Activated CD4-positive, alpha-beta T cell treated with anti-CD3 and anti-CD28 coated beads, Interleukin-2, amount 10 ng/mL, durations not matched to agents 7 days and 5 days (primary cell): ENCODE results near the gene ZNF579. TPM values are rescaled to one million over a fixed set of nuclear protein-coding genes. Genes with fewer than 3 reads are reported as not detected.

Experiments
- CTCF ChIA-PET: fragments of 350-600 bp; sonication (Branson Sonifier 250); formaldehyde crosslinking; loops from one replicate; lab custom pipeline; 2021; ENCODE audit warnings: antibody characterized with exemption; lab: Charles Lee
- POLR2A ChIA-PET: fragments of 350-600 bp; sonication (Branson Sonifier 250); formaldehyde crosslinking; loops from one replicate; lab custom pipeline; 2021; ENCODE audit warnings: antibody characterized with exemption; lab: Charles Lee
- DNase-seq: peaks from one replicate; pipeline ENCODE4 v3.0.0-alpha.2; 2020
- H3K27ac Mint-ChIP-seq: one replicate; pipeline ENCODE4 v1.8.0; 2021; ENCODE audit warnings: mild to moderate bottlenecking, moderate library complexity, mixed read lengths
- H3K27me3 Mint-ChIP-seq: one replicate; pipeline ENCODE4 v1.8.0; 2021; ENCODE audit warnings: mixed read lengths
- H3K36me3 Mint-ChIP-seq: one replicate; pipeline ENCODE4 v1.8.0; 2021; ENCODE audit warnings: low read depth, mixed read lengths
- H3K4me1 Mint-ChIP-seq: one replicate; pipeline ENCODE4 v1.8.0; 2021; ENCODE audit warnings: mixed read lengths
- H3K4me3 Mint-ChIP-seq: one replicate; pipeline ENCODE4 v1.8.0; 2021; ENCODE audit warnings: mild to moderate bottlenecking, moderate library complexity, mixed read lengths
- H3K9me3 Mint-ChIP-seq: one replicate; pipeline ENCODE4 v1.8.0; 2021; ENCODE audit warnings: mixed read lengths
- total RNA-seq, 2 experiments: library from RNA; stranded (reverse); gene quantifications; one replicate each; pipeline ENCODE4 v1.2.3, GENCODE V29; 2021

Gene ZNF579
- 1 to 10 TPM; 7.0 to 8.0 TPM for total RNA-seq

- peak within 1 kb of the TSS; percentile 78 for H3K4me3 Mint-ChIP-seq
- CTCF ChIA-PET = interaction anchor here (1.0 kb wide), 2 partner anchors 15 to 47 kb away, joined by 3 read pairs; no protein-coding TSS in a partner anchor
- peaks cover 12% of the 10 kb centered on the region for H3K36me3 Mint-ChIP-seq
- H3K27ac Mint-ChIP-seq = peak within 1 kb of the TSS; percentile 84
- H3K4me1 Mint-ChIP-seq = peaks cover 26% of the 10 kb centered on the region
- H3K9me3 Mint-ChIP-seq = no peaks in the 10 kb centered on the region
- POLR2A ChIA-PET = interaction anchor here (1.5 kb wide), 1 partner anchor 19 kb away, joined by 6 read pairs; the partner anchor contains the start of genes FIZ1 and ZNF524
- DNase-seq = peak; percentile 77
- peaks cover 9% of the 10 kb centered on the region for H3K27me3 Mint-ChIP-seq
Measured at GRCh38 chr19:55580628-55581144, at the start of gene ZNF579. ZNF579 (minus strand) TSS chr19:55580848; CDS start chr19:55579639, 1,209 bp downstream.

GRCh38 chr19:55626350-55626749, 45.7 kb upstream of the ZNF579 start:
- peak overlapping the region; percentile 68 for H3K4me3 Mint-ChIP-seq
- H3K27me3 Mint-ChIP-seq = peaks cover 12% of the 10 kb centered on the region
- CTCF ChIA-PET = interaction anchor here (1.1 to 4.7 kb wide), 8 partner anchors 14 to 122 kb away, joined by 3 to 19 read pairs (median 6); partner anchors contain the start of genes ZNF580 and ZNF581
- peak overlapping the region; percentile 91 for H3K27ac Mint-ChIP-seq
- DNase-seq = peak; percentile 84
- peaks cover 1% of the 10 kb centered on the region for H3K36me3 Mint-ChIP-seq
- H3K4me1 Mint-ChIP-seq = peaks cover 41% of the 10 kb centered on the region
- POLR2A ChIA-PET = no interaction called here
- peaks cover 3% of the 10 kb centered on the region for H3K9me3 Mint-ChIP-seq

- Mint-ChIP-seq H3K36me3 (peaks cover 8% of the 10 kb centered on the region), H3K27ac (peak overlapping the region; percentile 99), H3K9me3 (peaks cover 3% of the 10 kb centered on the region), H3K4me1 (peaks cover 51% of the 10 kb centered on the region), H3K4me3 (peak overlapping the region; percentile 91), H3K27me3 (peaks cover 12% of the 10 kb centered on the region)
- ChIA-PET POLR2A (interaction anchor here (0.5 kb wide), 1 partner anchor 17 kb away, joined by 3 read pairs; no protein-coding TSS in a partner anchor), CTCF (interaction anchor here (0.6 to 4.7 kb wide), 11 partner anchors 9 to 121 kb away, joined by 4 to 19 read pairs (median 6); partner anchors contain the start of genes ZNF580 and ZNF581)
- DNase-seq = no peak
Measured at GRCh38 chr19:55625004-55625326, 44.3 kb upstream of the ZNF579 start.

GRCh38 chr19:55624109-55625003, 43.7 kb upstream of the ZNF579 start, which contains the start of gene ZNF784:
ZNF784 (minus strand) TSS chr19:55624566; CDS start chr19:55624561, 5 bp downstream.
- H3K9me3 Mint-ChIP-seq = peaks cover 3% of the 10 kb centered on the region
- DNase-seq = peak; percentile 92

GRCh38 chr19:55623561-55623960, 42.9 kb upstream of the ZNF579 start:
- H3K27me3 Mint-ChIP-seq = peaks cover 8% of the 10 kb centered on the region
- CTCF ChIA-PET = interaction anchor here (0.9 to 4.7 kb wide), 6 partner anchors 10 to 322 kb away, joined by 3 to 19 read pairs (median 5); partner anchors contain the start of genes FIZ1 and ZNF865
- H3K4me1 Mint-ChIP-seq = peaks cover 57% of the 10 kb centered on the region
- H3K27ac Mint-ChIP-seq = no peak overlapping the region
- no peak for DNase-seq
- H3K4me3 Mint-ChIP-seq = peak overlapping the region; percentile 91
- POLR2A ChIA-PET = no interaction called here
- H3K36me3 Mint-ChIP-seq = peaks cover 8% of the 10 kb centered on the region
- peaks cover 3% of the 10 kb centered on the region for H3K9me3 Mint-ChIP-seq

More at GRCh38 chr19:55624109-55625003, 43.7 kb upstream of the ZNF579 start, which contains the start of gene ZNF784:
- peaks cover 55% of the 10 kb centered on the region for H3K4me1 Mint-ChIP-seq
- H3K36me3 Mint-ChIP-seq = peaks cover 8% of the 10 kb centered on the region
- peak within 1 kb of the TSS; percentile 99 for H3K27ac Mint-ChIP-seq
- H3K4me3 Mint-ChIP-seq = peak within 1 kb of the TSS; percentile 91
- H3K27me3 Mint-ChIP-seq = peaks cover 12% of the 10 kb centered on the region
- POLR2A ChIA-PET = interaction anchor here (0.5 kb wide), 1 partner anchor 16 kb away, joined by 3 read pairs; no protein-coding TSS in a partner anchor
- CTCF ChIA-PET = interaction anchor here (0.9 to 4.7 kb wide), 9 partner anchors 9 to 322 kb away, joined by 3 to 19 read pairs (median 5); partner anchors contain the start of gene ZNF581

- H3K27me3 Mint-ChIP-seq = peaks cover 8% of the 10 kb centered on the region
- no peak overlapping the region for H3K27ac Mint-ChIP-seq
- POLR2A ChIA-PET = no interaction called here
- peaks cover 8% of the 10 kb centered on the region for H3K36me3 Mint-ChIP-seq
- DNase-seq = no peak
- peaks cover 57% of the 10 kb centered on the region for H3K4me1 Mint-ChIP-seq
- no peak overlapping the region for H3K4me3 Mint-ChIP-seq
- H3K9me3 Mint-ChIP-seq = peaks cover 3% of the 10 kb centered on the region
- CTCF ChIA-PET = interaction anchor here (0.6 to 4.7 kb wide), 5 partner anchors 11 to 370 kb away, joined by 3 to 19 read pairs (median 6); partner anchors contain the start of genes FIZ1 and ZNF865
Measured at GRCh38 chr19:55623130-55623529, 42.5 kb upstream of the ZNF579 start.

GRCh38 chr19:55622242-55622969, 41.8 kb upstream of the ZNF579 start:
- Mint-ChIP-seq H3K4me1 (peaks cover 52% of the 10 kb centered on the region), H3K4me3 (no peak overlapping the region), H3K9me3 (peaks cover 3% of the 10 kb centered on the region), H3K36me3 (peaks cover 12% of the 10 kb centered on the region), H3K27me3 (peaks cover 3% of the 10 kb centered on the region), H3K27ac (no peak overlapping the region)
- ChIA-PET CTCF (interaction anchor here (0.6 to 1.7 kb wide), 3 partner anchors 16 to 369 kb away, joined by 3 to 6 read pairs (median 5); partner anchors contain the start of genes FIZ1 and ZNF865), POLR2A (no interaction called here)
- no peak for DNase-seq

GRCh38 chr19:55621673-55622231, 41.1 kb upstream of the ZNF579 start:
- Mint-ChIP-seq H3K27me3 (peaks cover under 1% of the 10 kb centered on the region), H3K4me1 (peaks cover 45% of the 10 kb centered on the region), H3K27ac (no peak overlapping the region), H3K36me3 (peaks cover 16% of the 10 kb centered on the region), H3K4me3 (no peak overlapping the region), H3K9me3 (peaks cover 3% of the 10 kb centered on the region)
- CTCF ChIA-PET = interaction anchor here (1.7 to 4.8 kb wide), 2 partner anchors 15 to 16 kb away, joined by 6 to 30 read pairs; partner anchors contain the start of gene ZNF865
- POLR2A ChIA-PET = no interaction called here
- no peak for DNase-seq

GRCh38 chr19:55621205-55621672, 40.6 kb upstream of the ZNF579 start:
- DNase-seq = no peak
- Mint-ChIP-seq H3K36me3 (peaks cover 19% of the 10 kb centered on the region), H3K9me3 (peaks cover 3% of the 10 kb centered on the region), H3K4me3 (no peak overlapping the region), H3K4me1 (peaks cover 40% of the 10 kb centered on the region), H3K27ac (no peak overlapping the region), H3K27me3 (no peaks in the 10 kb centered on the region)
- ChIA-PET CTCF (interaction anchor here (0.9 to 4.8 kb wide), 3 partner anchors 10 to 117 kb away, joined by 3 to 30 read pairs (median 3); partner anchors contain the start of gene ZNF865), POLR2A (interaction anchor here (0.6 kb wide), 1 partner anchor 117 kb away, joined by 3 read pairs; no protein-coding TSS in a partner anchor)

- peaks cover 35% of the 10 kb centered on the region for H3K4me1 Mint-ChIP-seq
- ChIA-PET CTCF (interaction anchor here (0.9 to 4.8 kb wide), 3 partner anchors 11 to 117 kb away, joined by 3 to 30 read pairs (median 3); partner anchors contain the start of gene ZNF865), POLR2A (interaction anchor here (0.6 kb wide), 1 partner anchor 117 kb away, joined by 3 read pairs; no protein-coding TSS in a partner anchor)
- DNase-seq = no peak
- H3K27me3 Mint-ChIP-seq = no peaks in the 10 kb centered on the region
- peaks cover 3% of the 10 kb centered on the region for H3K9me3 Mint-ChIP-seq
- H3K4me3 Mint-ChIP-seq = no peak overlapping the region
- peaks cover 19% of the 10 kb centered on the region for H3K36me3 Mint-ChIP-seq
- H3K27ac Mint-ChIP-seq = no peak overlapping the region
Measured at GRCh38 chr19:55620410-55621204, 40.0 kb upstream of the ZNF579 start.
